Umbilical cord (tissue), 2 donors: Measurements from ENCODE around the gene PGM1. TPM values are rescaled to one million over a fixed set of nuclear protein-coding genes. Genes with fewer than 3 reads are reported as not detected.
A peak's percentile ranks its signal among the peaks of the same experiment; 100 is the strongest.

ENCODE experiments used
- DNase-seq: peaks from one replicate; pipeline ENCODE4 v3.0.0-alpha.2; 2015; ENCODE audit warnings: low spot score
- total RNA-seq: library from RNA; depleted of rRNA; stranded (reverse); fragments of >200 nt; gene quantifications from one replicate; pipeline ENCODE4 v1.2.3, GENCODE V29; 2014; ENCODE audit warnings: low replicate concordance; ENCODE audit not compliant: insufficient read depth

The PGM1 gene
- total RNA-seq, 1 donor from 2014 or later: 65.2 TPM

- DNase-seq: no peak
Measured at GRCh38 chr1:63633281-63633680, 40.1 kb downstream of the PGM1 start.

GRCh38 chr1:63634471-63634870 is 41.3 kb downstream of the PGM1 start:
- no peak for DNase-seq

- DNase-seq: no peak
Measured at GRCh38 chr1:63635681-63636080, 42.5 kb downstream of the PGM1 start.

- DNase-seq: no peak
Measured at GRCh38 chr1:63636192-63637105, 43.2 kb downstream of the PGM1 start.

- DNase-seq: no peak
Measured at GRCh38 chr1:63638471-63638870, 45.3 kb downstream of the PGM1 start.

GRCh38 chr1:63638875-63639274 is 45.7 kb downstream of the PGM1 start:
- DNase-seq: no peak

GRCh38 chr1:63640633-63641567 is 47.7 kb downstream of the PGM1 start:
- no peak for DNase-seq

- no peak for DNase-seq
Measured at GRCh38 chr1:63641615-63642014, 48.4 kb downstream of the PGM1 start.

GRCh38 chr1:63642901-63643300 is 49.7 kb downstream of the PGM1 start:
- no peak for DNase-seq

GRCh38 chr1:63643517-63643916 is 50.3 kb downstream of the PGM1 start:
- no peak for DNase-seq

- DNase-seq: no peak
Measured at GRCh38 chr1:63643926-63644325, 50.7 kb downstream of the PGM1 start.

- peak; percentile 81 for DNase-seq
Measured at GRCh38 chr1:63645317-63645716, 52.1 kb downstream of the PGM1 start.

GRCh38 chr1:63648689-63649088 is 55.5 kb downstream of the PGM1 start:
- no peak for DNase-seq

- peak; percentile 97 for DNase-seq
Measured at GRCh38 chr1:63651161-63651701, 58.0 kb downstream of the PGM1 start.

GRCh38 chr1:63653976-63654375 is 60.8 kb downstream of the PGM1 start:
- no peak for DNase-seq

GRCh38 chr1:63659448-63659847 is 66.2 kb downstream of the PGM1 start:
- DNase-seq: no peak

- DNase-seq: peak; percentile 60
Measured at GRCh38 chr1:63662056-63662836, 69.0 kb downstream of the PGM1 start.

- no peak for DNase-seq
Measured at GRCh38 chr1:63662841-63663240, 69.6 kb downstream of the PGM1 start.

- DNase-seq: no peak
Measured at GRCh38 chr1:63663301-63663700, 70.1 kb downstream of the PGM1 start.

- no peak for DNase-seq
Measured at GRCh38 chr1:63663873-63664272, 70.7 kb downstream of the PGM1 start.

GRCh38 chr1:63664742-63665141 is 71.5 kb downstream of the PGM1 start:
- DNase-seq: no peak
